Esophagus squamous epithelium (tissue), 4 donors: ENCODE data around the gene TMEM191C.
"Not testable (repeated sequence)": the region's sequence is repeated elsewhere in the genome, so short reads cannot be mapped to it uniquely, and the experiment has no call there.

ENCODE experiments used
- CTCF ChIP-seq, 6 experiments: fragments of 450-650 bp in 4 of 6; fragments of 200-600 bp in 2 of 6; sonication (generic) in 2 of 6; IDR thresholded peaks; one replicate each; pipeline ENCODE4 v1.5.1; 2016 to 2019; ENCODE audit warnings: antibody characterized with exemption in 6 of 6, mild to moderate bottlenecking in 4 of 6, moderate library complexity in 4 of 6
- POLR2A ChIP-seq, 4 donors: fragments of 450-650 bp; IDR thresholded peaks; one replicate each; pipeline ENCODE4 v1.6.1; 2017; ENCODE audit warnings: antibody characterized with exemption in 4 of 4, mild to moderate bottlenecking in 4 of 4, moderate library complexity in 3 of 4

GRCh38 chr22:21490556-21490955 is 23.4 kb downstream of the TMEM191C start:
- TF ChIP-seq CTCF, POLR2A (IDR thresholded peaks at IDR 0.05): not testable (repeated sequence)
